Ectodermal cell (in vitro differentiated cells): Measurements from ENCODE around the gene FOXRED1.
"Not testable (repeated sequence)": the region's sequence is repeated elsewhere in the genome, so short reads cannot be mapped to it uniquely, and the experiment has no call there.

ENCODE experiments used
- H3K27ac ChIP-seq: 2 replicates; pipeline ENCODE4 v1.7.0; 2013; ENCODE audit warnings: mild to moderate bottlenecking, low read depth, low read length; ENCODE audit not compliant: insufficient read depth, poor library complexity, severe bottlenecking
- H3K27me3 ChIP-seq: 2 replicates; pipeline ENCODE4 v1.7.0; 2013; ENCODE audit warnings: mild to moderate bottlenecking, low read length; ENCODE audit not compliant: insufficient read depth, control insufficient read depth, poor library complexity, severe bottlenecking
- H3K36me3 ChIP-seq: one replicate; pipeline ENCODE4 v1.7.0; 2013; ENCODE audit warnings: low read length; ENCODE audit not compliant: control insufficient read depth, insufficient read depth
- H3K4me1 ChIP-seq: one replicate; pipeline ENCODE4 v1.7.0; 2013; ENCODE audit warnings: low read length; ENCODE audit not compliant: control insufficient read depth, insufficient read depth
- H3K4me3 ChIP-seq: 2 replicates; pipeline ENCODE4 v1.7.0; 2013; ENCODE audit warnings: low read depth, low read length, control low read depth; ENCODE audit not compliant: insufficient read depth
- H3K9me3 ChIP-seq: 2 replicates; pipeline ENCODE4 v1.7.0; 2013; ENCODE audit warnings: mild to moderate bottlenecking, low read length, moderate library complexity; ENCODE audit not compliant: control insufficient read depth
- WGBS, 2 experiments: methylation state at CpG; one replicate each; pipeline ENCODE4 v1.1.7; 2013; ENCODE audit warnings: missing lambda C conversion rate in 2 of 2; 5-methylcytosine and 5-hydroxymethylcytosine counted together

Gene FOXRED1

GRCh38 chr11:126246636-126247035 lies 22.3 kb upstream of the FOXRED1 start:
- WGBS, 2 experiments, result 83 to 95% methylated on average over 2 of the region's 2 CpGs
- Histone ChIP-seq H3K27me3 (no peaks in the 10 kb centered on the region), H3K27ac (no peak overlapping the region), H3K4me3 (no peak overlapping the region), H3K4me1 (no peaks in the 10 kb centered on the region), H3K36me3 (peaks cover 18% of the 10 kb centered on the region), H3K9me3 (no peaks in the 10 kb centered on the region)

- no peak overlapping the region for H3K4me3 ChIP-seq
- peaks cover 2% of the 10 kb centered on the region for H3K36me3 ChIP-seq
- WGBS, 2 experiments, result 88% methylated on average over 4 of the region's 4 CpGs
- H3K9me3 ChIP-seq, result no peaks in the 10 kb centered on the region
- no peaks in the 10 kb centered on the region for H3K27me3 ChIP-seq
- no peak overlapping the region for H3K27ac ChIP-seq
- H3K4me1 ChIP-seq, result no peaks in the 10 kb centered on the region
Observed at GRCh38 chr11:126253265-126253664, 15.7 kb upstream of the FOXRED1 start.

GRCh38 chr11:126254819-126255218 lies 14.1 kb upstream of the FOXRED1 start:
- Histone ChIP-seq H3K27ac (no peak overlapping the region), H3K4me3 (no peak overlapping the region), H3K36me3 (peaks cover 2% of the 10 kb centered on the region), H3K27me3 (no peaks in the 10 kb centered on the region), H3K4me1 (no peaks in the 10 kb centered on the region), H3K9me3 (no peaks in the 10 kb centered on the region)
- 94 to 95% methylated on average over 1 of the region's 1 CpG for WGBS, 2 experiments

- not testable (repeated sequence) for H3K4me3 ChIP-seq, H3K27ac ChIP-seq, H3K36me3 ChIP-seq, H3K4me1 ChIP-seq, H3K27me3 ChIP-seq, H3K9me3 ChIP-seq
- WGBS, 2 experiments, result 95 to 96% methylated on average over 5 of the region's 5 CpGs
Observed at GRCh38 chr11:126255507-126255906, 13.4 kb upstream of the FOXRED1 start.

GRCh38 chr11:126256216-126256615 lies 12.7 kb upstream of the FOXRED1 start:
- Histone ChIP-seq H3K9me3 (no peaks in the 10 kb centered on the region), H3K4me3 (no peak overlapping the region), H3K27me3 (no peaks in the 10 kb centered on the region), H3K4me1 (no peaks in the 10 kb centered on the region), H3K36me3 (peaks cover 1% of the 10 kb centered on the region), H3K27ac (no peak overlapping the region)
- WGBS, 2 experiments, result 97 to 98% methylated on average over 3 to 4 of the region's 4 CpGs

- peaks cover 3% of the 10 kb centered on the region for H3K36me3 ChIP-seq
- H3K27ac ChIP-seq, result no peak overlapping the region
- H3K27me3 ChIP-seq, result no peaks in the 10 kb centered on the region
- H3K9me3 ChIP-seq, result no peaks in the 10 kb centered on the region
- 96 to 100% methylated on average over 2 of the region's 2 CpGs for WGBS, 2 experiments
- H3K4me1 ChIP-seq, result no peaks in the 10 kb centered on the region
- H3K4me3 ChIP-seq, result no peak overlapping the region
Observed at GRCh38 chr11:126257144-126257543, 11.8 kb upstream of the FOXRED1 start.

GRCh38 chr11:126257764-126258163 lies 11.2 kb upstream of the FOXRED1 start:
- Histone ChIP-seq H3K4me1 (no peaks in the 10 kb centered on the region), H3K4me3 (no peak overlapping the region), H3K27me3 (no peaks in the 10 kb centered on the region), H3K9me3 (no peaks in the 10 kb centered on the region), H3K27ac (no peak overlapping the region), H3K36me3 (peaks cover 7% of the 10 kb centered on the region)
- WGBS, 2 experiments, result 98 to 100% methylated on average over 1 of the region's 2 CpGs

GRCh38 chr11:126262216-126262615 lies 6.7 kb upstream of the FOXRED1 start:
- peaks cover under 1% of the 10 kb centered on the region for H3K4me1 ChIP-seq
- no peaks in the 10 kb centered on the region for H3K27me3 ChIP-seq
- WGBS, 2 experiments, result 97 to 98% methylated on average over 6 of the region's 6 CpGs
- no peak overlapping the region for H3K4me3 ChIP-seq
- H3K27ac ChIP-seq, result no peak overlapping the region
- no peaks in the 10 kb centered on the region for H3K9me3 ChIP-seq
- peaks cover 50% of the 10 kb centered on the region for H3K36me3 ChIP-seq

GRCh38 chr11:126263489-126263888 lies 5.5 kb upstream of the FOXRED1 start:
- WGBS, 2 experiments, result 96% methylated on average over 6 of the region's 6 CpGs
- Histone ChIP-seq H3K4me1 (peaks cover 7% of the 10 kb centered on the region), H3K4me3 (no peak overlapping the region), H3K27me3 (no peaks in the 10 kb centered on the region), H3K9me3 (no peaks in the 10 kb centered on the region), H3K36me3 (peaks cover 52% of the 10 kb centered on the region), H3K27ac (no peak overlapping the region)

- Histone ChIP-seq H3K4me1 (peaks cover 11% of the 10 kb centered on the region), H3K27ac (no peak overlapping the region), H3K27me3 (no peaks in the 10 kb centered on the region), H3K4me3 (no peak overlapping the region), H3K9me3 (no peaks in the 10 kb centered on the region), H3K36me3 (peaks cover 52% of the 10 kb centered on the region)
- WGBS, 2 experiments, result 94 to 95% methylated on average over 8 of the region's 8 CpGs
Observed at GRCh38 chr11:126265811-126266210, 3.1 kb upstream of the FOXRED1 start.

GRCh38 chr11:126267650-126268049 lies 1.3 kb upstream of the FOXRED1 start:
- Histone ChIP-seq H3K27me3 (no peaks in the 10 kb centered on the region), H3K36me3 (peaks cover 44% of the 10 kb centered on the region), H3K9me3 (no peaks in the 10 kb centered on the region), H3K4me1 (peaks cover 11% of the 10 kb centered on the region), H3K27ac (peak overlapping the region; percentile 83), H3K4me3 (peak overlapping the region; percentile 99)
- 89 to 90% methylated on average over 6 of the region's 6 CpGs for WGBS, 2 experiments
